ENCODE data around the gene RGS6. TPM values are rescaled to one million over a fixed set of nuclear protein-coding genes. Genes with fewer than 3 reads are reported as not detected.

Gene RGS6
- total RNA-seq, 1 donor from 2014 or later, result 5.1 TPM

DNA sequence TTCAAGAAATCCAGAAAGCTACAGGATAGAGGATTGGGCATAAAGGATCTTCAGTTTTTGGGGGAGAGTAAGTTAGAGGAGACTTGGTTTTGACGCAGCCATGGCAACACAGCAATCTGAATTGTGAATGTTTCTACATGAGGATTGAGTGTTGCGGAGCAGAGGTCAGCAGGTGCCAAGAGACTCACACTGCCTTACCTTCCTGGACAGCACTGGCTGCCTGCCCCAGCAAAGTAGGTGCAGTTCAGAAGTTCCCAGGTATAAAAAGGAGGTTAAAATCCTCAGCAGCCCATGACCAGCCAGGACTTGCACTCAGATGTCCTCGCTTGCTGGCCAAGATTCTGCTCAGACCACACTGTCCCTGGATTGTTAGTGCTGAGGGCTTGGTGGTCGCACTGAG, 590.6 kb downstream of the RGS6 start:
- TF ChIP-seq, protein P1, sequence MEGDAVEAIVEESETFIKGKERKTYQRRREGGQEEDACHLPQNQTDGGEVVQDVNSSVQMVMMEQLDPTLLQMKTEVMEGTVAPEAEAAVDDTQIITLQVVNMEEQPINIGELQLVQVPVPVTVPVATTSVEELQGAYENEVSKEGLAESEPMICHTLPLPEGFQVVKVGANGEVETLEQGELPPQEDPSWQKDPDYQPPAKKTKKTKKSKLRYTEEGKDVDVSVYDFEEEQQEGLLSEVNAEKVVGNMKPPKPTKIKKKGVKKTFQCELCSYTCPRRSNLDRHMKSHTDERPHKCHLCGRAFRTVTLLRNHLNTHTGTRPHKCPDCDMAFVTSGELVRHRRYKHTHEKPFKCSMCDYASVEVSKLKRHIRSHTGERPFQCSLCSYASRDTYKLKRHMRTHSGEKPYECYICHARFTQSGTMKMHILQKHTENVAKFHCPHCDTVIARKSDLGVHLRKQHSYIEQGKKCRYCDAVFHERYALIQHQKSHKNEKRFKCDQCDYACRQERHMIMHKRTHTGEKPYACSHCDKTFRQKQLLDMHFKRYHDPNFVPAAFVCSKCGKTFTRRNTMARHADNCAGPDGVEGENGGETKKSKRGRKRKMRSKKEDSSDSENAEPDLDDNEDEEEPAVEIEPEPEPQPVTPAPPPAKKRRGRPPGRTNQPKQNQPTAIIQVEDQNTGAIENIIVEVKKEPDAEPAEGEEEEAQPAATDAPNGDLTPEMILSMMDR (IDR thresholded peaks at IDR 0.05; ENCODE audit: unreplicated experiment), result no peak
- Mint-ChIP-seq H3K27ac (no peak overlapping the region), H3K36me3 (ENCODE audit: insufficient read depth) (no peaks in the 10 kb centered on the region), H3K4me1 (ENCODE audit: low read depth) (peaks cover under 1% of the 10 kb centered on the region), H3K4me3 (ENCODE audit: low read depth) (no peak overlapping the region), H3K9me3 (ENCODE audit: low read depth) (no peaks in the 10 kb centered on the region), H3K27me3 (peaks cover 3% of the 10 kb centered on the region)
- DNase-seq (ENCODE audit: low spot score, unreplicated experiment), result no peak

DNA sequence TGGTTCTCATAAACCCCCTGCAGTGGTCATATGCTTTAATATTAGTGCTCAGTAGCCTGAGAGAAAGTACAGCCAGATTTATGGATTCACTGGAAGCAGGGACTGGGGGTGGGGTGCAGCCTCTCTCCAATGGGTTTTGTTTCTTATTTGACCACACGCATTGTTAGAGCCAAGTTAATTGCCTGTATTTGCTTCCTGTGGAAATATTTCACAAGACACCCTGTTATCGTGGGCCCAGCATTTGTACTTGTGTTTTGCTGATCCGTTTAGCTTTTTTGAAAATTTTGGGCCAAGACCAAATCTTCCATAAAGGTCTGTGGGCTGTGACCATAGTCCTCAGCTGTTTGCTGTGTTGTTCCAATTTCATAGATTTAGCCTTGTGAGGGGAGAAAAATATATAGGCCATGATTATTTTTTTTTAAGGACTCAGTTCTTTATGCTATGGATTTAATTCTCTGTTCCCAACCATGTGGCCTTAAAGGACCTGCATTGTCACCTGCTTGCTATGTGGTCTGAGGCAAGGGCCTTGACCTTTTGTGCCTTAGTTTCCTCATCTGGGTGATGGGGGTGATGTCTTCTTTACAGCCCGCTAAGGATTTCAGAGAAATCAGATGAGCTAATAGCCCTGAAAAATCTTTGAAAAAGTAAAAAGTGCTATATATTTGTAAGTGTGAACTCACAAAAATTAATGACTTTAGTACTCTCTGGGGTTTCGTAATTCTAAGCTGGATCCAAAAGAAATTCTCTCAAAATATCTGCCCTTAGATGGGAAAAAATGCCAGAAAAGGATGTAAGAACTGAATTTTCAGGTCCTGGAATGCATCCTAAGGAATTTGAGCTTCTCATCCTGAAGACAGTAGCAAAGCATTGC, 591.4 kb downstream of the RGS6 start:
- no peak for DNase-seq (ENCODE audit: low spot score, unreplicated experiment)
- H3K9me3 Mint-ChIP-seq (ENCODE audit: low read depth), result no peaks in the 10 kb centered on the region
- no peak overlapping the region for H3K4me3 Mint-ChIP-seq (ENCODE audit: low read depth)
- no peak overlapping the region for H3K27ac Mint-ChIP-seq
- H3K36me3 Mint-ChIP-seq (ENCODE audit: insufficient read depth), result no peaks in the 10 kb centered on the region
- peaks cover 7% of the 10 kb centered on the region for H3K27me3 Mint-ChIP-seq
- H3K4me1 Mint-ChIP-seq (ENCODE audit: low read depth), result peaks cover 7% of the 10 kb centered on the region
- TF ChIP-seq, protein P1 (IDR thresholded peaks at IDR 0.05; ENCODE audit: unreplicated experiment), result no peak

DNA sequence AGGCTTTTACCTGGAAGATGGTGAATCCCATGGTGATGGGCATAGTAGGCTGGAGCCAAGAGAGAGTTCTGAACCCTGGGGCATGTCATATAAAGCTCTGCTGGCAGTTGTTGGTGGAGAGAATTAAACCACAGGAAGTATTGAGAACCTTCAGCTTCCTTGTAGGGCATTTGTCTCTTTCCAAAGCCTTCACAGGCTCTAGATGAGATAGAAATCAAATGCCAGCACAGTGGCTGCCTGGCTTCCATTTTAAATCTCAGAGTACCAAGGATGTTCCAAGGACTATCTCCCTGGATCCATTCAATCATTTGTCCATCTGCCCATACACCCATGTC, 592.0 kb downstream of the RGS6 start:
- peaks cover 8% of the 10 kb centered on the region for H3K27me3 Mint-ChIP-seq
- no peak for DNase-seq (ENCODE audit: low spot score, unreplicated experiment)
- H3K36me3 Mint-ChIP-seq (ENCODE audit: insufficient read depth), result no peaks in the 10 kb centered on the region
- H3K9me3 Mint-ChIP-seq (ENCODE audit: low read depth), result no peaks in the 10 kb centered on the region
- H3K4me1 Mint-ChIP-seq (ENCODE audit: low read depth), result peaks cover 7% of the 10 kb centered on the region
- TF ChIP-seq, protein P1 (IDR thresholded peaks at IDR 0.05; ENCODE audit: unreplicated experiment), result no peak
- H3K27ac Mint-ChIP-seq, result no peak overlapping the region
- no peak overlapping the region for H3K4me3 Mint-ChIP-seq (ENCODE audit: low read depth)

DNA sequence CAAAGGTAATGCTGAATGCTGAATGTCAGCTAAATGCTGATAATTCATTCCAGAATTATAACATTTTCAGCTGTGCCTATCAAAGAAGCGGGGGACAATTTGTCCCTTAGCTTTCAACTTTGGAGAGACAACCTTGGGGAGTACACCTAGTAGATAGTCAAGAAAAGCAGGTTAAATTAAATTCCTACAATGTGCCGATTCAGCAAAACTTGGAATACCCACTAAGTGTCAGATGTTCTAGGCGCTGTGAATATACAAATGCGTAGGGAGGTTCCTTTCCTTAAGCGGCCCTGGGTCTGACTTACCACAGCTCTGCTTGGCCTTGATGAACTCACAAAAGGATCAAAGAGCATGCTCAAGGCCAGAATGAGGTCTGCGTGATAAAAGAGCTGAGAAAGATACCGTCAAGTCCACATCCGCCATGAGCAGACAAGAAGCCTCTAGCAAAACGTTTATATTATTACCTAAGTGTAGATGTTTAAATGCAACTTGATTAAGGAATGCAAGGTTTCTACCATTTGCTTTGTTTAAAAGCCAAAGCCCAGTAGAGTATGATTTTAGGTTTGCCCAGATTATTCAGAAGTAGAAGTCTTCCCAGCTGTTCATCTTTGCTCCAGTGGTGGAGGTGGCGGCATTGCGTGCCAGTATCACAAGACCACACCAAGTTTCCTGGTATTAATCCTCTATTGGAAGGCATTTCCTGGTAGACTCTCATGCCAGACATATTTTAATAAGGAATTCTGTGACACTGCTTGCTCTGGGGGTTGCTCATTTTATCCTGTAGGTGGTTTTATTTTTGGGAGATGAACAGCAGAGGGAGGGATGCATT, 593.1 kb downstream of the RGS6 start:
- TF ChIP-seq, protein P1 (IDR thresholded peaks at IDR 0.05; ENCODE audit: unreplicated experiment), result no peak
- H3K27ac Mint-ChIP-seq, result no peak overlapping the region
- H3K4me3 Mint-ChIP-seq (ENCODE audit: low read depth), result no peak overlapping the region
- H3K27me3 Mint-ChIP-seq, result peaks cover 15% of the 10 kb centered on the region
- H3K4me1 Mint-ChIP-seq (ENCODE audit: low read depth), result peaks cover 7% of the 10 kb centered on the region
- H3K36me3 Mint-ChIP-seq (ENCODE audit: insufficient read depth), result no peaks in the 10 kb centered on the region
- DNase-seq (ENCODE audit: low spot score, unreplicated experiment), result no peak
- no peaks in the 10 kb centered on the region for H3K9me3 Mint-ChIP-seq (ENCODE audit: low read depth)

DNA sequence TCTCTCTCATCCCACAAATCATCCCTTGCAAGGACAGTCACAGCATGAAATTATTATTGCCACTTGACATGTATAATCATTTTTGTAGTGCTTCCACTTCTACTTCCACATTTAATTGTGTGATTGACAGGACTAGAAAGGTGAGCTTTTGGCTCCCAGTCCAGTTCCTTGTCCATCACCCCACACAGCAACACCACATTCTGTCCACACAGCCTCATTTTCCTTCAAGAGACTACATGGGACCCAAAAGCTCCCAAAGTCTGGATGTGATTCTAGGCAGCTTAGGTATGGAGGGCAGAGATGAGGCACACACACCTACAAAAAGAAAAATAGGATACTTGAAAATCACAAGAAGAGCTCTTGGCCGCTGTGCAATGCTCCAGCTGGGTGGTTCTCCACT, 595.4 kb downstream of the RGS6 start:
- Mint-ChIP-seq H3K4me3 (ENCODE audit: low read depth) (no peak overlapping the region), H3K4me1 (ENCODE audit: low read depth) (peaks cover 9% of the 10 kb centered on the region), H3K9me3 (ENCODE audit: low read depth) (peaks cover 5% of the 10 kb centered on the region), H3K36me3 (ENCODE audit: insufficient read depth) (peaks cover 1% of the 10 kb centered on the region), H3K27me3 (peaks cover 15% of the 10 kb centered on the region), H3K27ac (no peak overlapping the region)
- TF ChIP-seq, protein P1 (IDR thresholded peaks at IDR 0.05; ENCODE audit: unreplicated experiment), result no peak
- no peak for DNase-seq (ENCODE audit: low spot score, unreplicated experiment)

All from progenitor cell of endocrine pancreas (in vitro differentiated cells).